AG04450 (cell line): ENCODE measurements around the gene COL5A2. TPM values are rescaled to one million over a fixed set of nuclear protein-coding genes. Genes with fewer than 3 reads are reported as not detected.
A peak's percentile ranks its signal among the peaks of the same experiment; 100 is the strongest.

Experiments
- CTCF ChIA-PET: fragments of 300-600, 350-600 bp; formaldehyde crosslinking; extraction: SDS; loops from one replicate; lab custom pipeline; 2022; ENCODE audit warnings: antibody characterized with exemption, inconsistent platforms; lab: Charles Lee
- POLR2A ChIA-PET: fragments of 350-600 bp; formaldehyde crosslinking; extraction: SDS; loops from one replicate; lab custom pipeline; 2021; ENCODE audit warnings: antibody characterized with exemption, inconsistent platforms; lab: Yijun Ruan, JAX
- DNase-seq: peaks from one replicate; pipeline ENCODE4 v3.0.0-alpha.2; 2011; ENCODE audit warnings: low read depth, low spot score
- H3K27ac ChIP-seq: one replicate; pipeline ENCODE4 v1.5.1; 2012; ENCODE audit warnings: low read depth, low read length, control low read depth
- H3K27me3 ChIP-seq: one replicate; pipeline ENCODE4 v1.6.0; 2012; ENCODE audit warnings: low read length; ENCODE audit not compliant: control insufficient read depth, insufficient read depth
- H3K4me3 ChIP-seq: 2 replicates; pipeline ENCODE4 v1.5.1; 2011; ENCODE audit warnings: mild to moderate bottlenecking, low read depth, low read length, control low read depth
- H3K9me3 ChIP-seq: 2 replicates; pipeline ENCODE4 v1.5.1; 2012; ENCODE audit warnings: low read length; ENCODE audit not compliant: control insufficient read depth, insufficient read depth
- polyA plus RNA-seq: library from polyadenylated mRNA; depleted of rRNA; stranded (reverse); fragments of >200 nt; gene quantifications from 2 replicates; pipeline ENCODE4 v1.2.3, GENCODE V29; 2011
- TF ChIP-seq, protein P1 (sequence below): IDR thresholded peaks from 2 replicates; pipeline ENCODE4 v1.5.1; 2011; ENCODE audit warnings: low read depth, low read length, control low read depth, inconsistent platforms

The COL5A2 gene
- polyA plus RNA-seq, 1 experiment = 305 TPM

DNA sequence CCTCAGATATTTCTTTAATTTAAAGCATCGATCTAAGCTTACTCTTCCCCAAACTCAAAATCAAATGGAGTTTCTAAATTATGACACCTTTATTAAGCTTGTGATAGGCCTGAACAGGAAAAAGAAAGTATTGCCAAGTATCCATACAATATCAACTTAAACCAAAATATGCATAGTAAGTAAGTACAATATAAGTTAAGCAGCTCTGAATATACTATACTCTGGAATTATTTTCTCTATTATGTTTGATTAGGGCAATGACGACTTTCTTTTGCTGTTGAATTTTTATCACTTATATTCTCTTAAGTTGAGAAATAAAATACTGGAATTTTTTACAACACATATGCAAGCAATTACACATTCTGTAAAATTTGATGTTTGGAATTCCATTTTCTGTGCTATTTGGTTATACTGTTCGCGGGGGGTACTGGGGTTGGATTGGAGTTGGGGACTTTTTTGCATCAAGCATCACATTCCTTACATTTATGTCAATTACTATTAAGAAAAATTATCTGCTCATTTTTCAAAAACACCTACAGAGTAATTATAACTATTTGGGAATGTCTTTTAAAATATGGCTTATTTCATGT, 2.2 kb downstream of the COL5A2 start:
- TF ChIP-seq, protein P1, sequence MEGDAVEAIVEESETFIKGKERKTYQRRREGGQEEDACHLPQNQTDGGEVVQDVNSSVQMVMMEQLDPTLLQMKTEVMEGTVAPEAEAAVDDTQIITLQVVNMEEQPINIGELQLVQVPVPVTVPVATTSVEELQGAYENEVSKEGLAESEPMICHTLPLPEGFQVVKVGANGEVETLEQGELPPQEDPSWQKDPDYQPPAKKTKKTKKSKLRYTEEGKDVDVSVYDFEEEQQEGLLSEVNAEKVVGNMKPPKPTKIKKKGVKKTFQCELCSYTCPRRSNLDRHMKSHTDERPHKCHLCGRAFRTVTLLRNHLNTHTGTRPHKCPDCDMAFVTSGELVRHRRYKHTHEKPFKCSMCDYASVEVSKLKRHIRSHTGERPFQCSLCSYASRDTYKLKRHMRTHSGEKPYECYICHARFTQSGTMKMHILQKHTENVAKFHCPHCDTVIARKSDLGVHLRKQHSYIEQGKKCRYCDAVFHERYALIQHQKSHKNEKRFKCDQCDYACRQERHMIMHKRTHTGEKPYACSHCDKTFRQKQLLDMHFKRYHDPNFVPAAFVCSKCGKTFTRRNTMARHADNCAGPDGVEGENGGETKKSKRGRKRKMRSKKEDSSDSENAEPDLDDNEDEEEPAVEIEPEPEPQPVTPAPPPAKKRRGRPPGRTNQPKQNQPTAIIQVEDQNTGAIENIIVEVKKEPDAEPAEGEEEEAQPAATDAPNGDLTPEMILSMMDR = no peak
- ChIA-PET POLR2A (interaction anchor here (1.1 to 2.8 kb wide), 3 partner anchors 40 to 234 kb away, joined by 3 to 9 read pairs (median 5); no protein-coding TSS in a partner anchor), CTCF (interaction anchor here (0.7 to 3.7 kb wide), 6 partner anchors 9 to 236 kb away, joined by 3 to 27 read pairs (median 10); no protein-coding TSS in a partner anchor)
- Histone ChIP-seq H3K4me3 (peak overlapping the region; percentile 75), H3K27me3 (no peaks in the 10 kb centered on the region), H3K27ac (no peak overlapping the region), H3K9me3 (peaks cover 5% of the 10 kb centered on the region; the same call in 1 of the 2 replicates)
- DNase-seq = no peak

DNA sequence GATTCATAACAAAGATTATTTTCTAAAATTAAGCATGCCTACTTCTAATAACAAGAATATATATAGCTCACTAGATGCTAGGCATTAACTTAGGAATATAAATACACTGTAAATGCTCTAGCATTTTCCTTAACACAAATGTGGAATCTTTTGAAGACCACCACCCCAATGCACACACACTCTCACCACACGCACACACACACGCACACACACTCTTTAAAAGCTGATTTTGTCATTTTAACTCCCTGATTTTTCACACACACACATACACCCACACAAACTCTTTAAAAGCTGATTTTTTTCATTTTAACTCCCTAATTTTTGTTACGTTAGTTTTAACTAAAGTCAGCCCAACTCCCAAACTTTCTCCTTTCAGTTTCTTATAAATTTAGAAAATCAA, 3.0 kb downstream of the COL5A2 start:
- Histone ChIP-seq H3K27me3 (no peaks in the 10 kb centered on the region), H3K9me3 (peaks cover 5% of the 10 kb centered on the region; the same call in 1 of the 2 replicates), H3K4me3 (peak overlapping the region; percentile 75), H3K27ac (no peak overlapping the region)
- ChIA-PET CTCF (interaction anchor here (0.7 to 3.7 kb wide), 3 partner anchors 8 to 110 kb away, joined by 3 to 27 read pairs (median 25); no protein-coding TSS in a partner anchor), POLR2A (interaction anchor here (1.1 to 2.8 kb wide), 2 partner anchors 41 to 235 kb away, joined by 5 to 9 read pairs; no protein-coding TSS in a partner anchor)
- no peak for DNase-seq
- TF ChIP-seq, protein P1 = no peak

DNA sequence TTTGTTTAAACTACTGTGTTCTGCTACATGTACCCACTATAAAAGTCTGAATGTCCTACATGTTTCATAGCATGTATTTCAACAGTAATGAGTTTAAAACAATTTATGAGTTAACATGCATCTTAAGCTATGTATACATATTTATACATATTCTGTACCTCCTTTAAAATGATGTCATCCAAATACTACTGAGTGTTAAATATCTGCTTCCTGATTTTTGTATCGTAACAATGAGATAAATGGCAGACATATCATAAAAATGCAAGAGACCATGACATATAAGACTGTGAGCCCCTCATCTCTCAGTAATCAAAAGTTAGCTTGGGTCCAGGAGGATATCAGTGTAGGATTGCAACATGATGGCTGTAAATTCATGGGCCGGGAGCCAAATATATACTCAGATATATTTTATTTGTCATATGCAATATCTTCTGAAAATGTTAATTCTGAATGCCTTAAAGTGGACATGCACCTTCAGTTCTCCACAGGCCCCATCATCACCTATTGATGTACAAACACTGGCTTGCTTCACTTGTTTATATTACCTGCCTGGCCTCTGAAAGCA, 3.6 kb downstream of the COL5A2 start:
- Histone ChIP-seq H3K4me3 (peak overlapping the region; percentile 75), H3K27ac (no peak overlapping the region)

DNA sequence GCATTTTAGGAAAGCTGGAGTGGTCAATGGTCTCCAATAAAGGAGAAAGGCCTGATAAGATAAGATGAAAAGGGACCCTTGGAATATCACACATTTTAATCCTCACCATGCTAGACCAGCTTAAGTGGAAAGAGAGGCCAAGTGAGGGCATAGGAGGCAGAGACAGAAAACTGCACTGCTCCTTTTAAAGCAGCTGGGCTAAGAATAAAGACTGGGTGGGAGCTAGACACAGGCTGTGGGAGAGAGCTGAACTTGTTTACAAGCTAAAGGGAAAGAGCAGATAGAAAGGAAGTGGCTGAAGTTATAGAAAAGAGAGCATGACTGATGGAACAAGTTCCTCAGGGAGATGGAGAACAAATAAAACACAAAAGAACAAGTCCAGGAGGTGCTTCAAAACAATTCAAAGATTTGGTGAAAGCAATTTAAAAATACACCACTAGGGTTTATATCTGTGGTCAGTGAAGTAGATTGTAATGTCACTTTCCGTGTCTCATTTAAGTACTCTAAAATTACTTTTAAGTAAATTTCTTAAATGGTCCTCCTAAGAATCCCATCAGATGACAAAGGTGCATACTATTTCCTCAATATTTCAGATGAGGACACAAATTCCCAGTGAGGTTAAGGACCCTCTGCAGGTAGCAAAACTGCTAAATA, 7.5 kb downstream of the COL5A2 start:
- POLR2A ChIA-PET = no interaction called here

More for the DNA sequence above, 3.6 kb downstream of the COL5A2 start:
- Histone ChIP-seq H3K9me3 (peaks cover 5% of the 10 kb centered on the region; the same call in 1 of the 2 replicates), H3K27me3 (no peaks in the 10 kb centered on the region)
- ChIA-PET CTCF (interaction anchor here (0.7 to 3.7 kb wide), 3 partner anchors 82 to 123 kb away, joined by 7 to 27 read pairs (median 25); no protein-coding TSS in a partner anchor), POLR2A (no interaction called here)
- TF ChIP-seq, protein P1 = no peak
- DNase-seq = no peak

More for the DNA sequence above, 7.5 kb downstream of the COL5A2 start:
- no peaks in the 10 kb centered on the region for H3K27me3 ChIP-seq
- no peak overlapping the region for H3K27ac ChIP-seq
- H3K9me3 ChIP-seq = peaks cover 5% of the 10 kb centered on the region; the same call in 1 of the 2 replicates
- DNase-seq = no peak
- CTCF ChIA-PET = interaction anchor here (1.2 kb wide), 1 partner anchor 8 kb away, joined by 3 read pairs; no protein-coding TSS in a partner anchor
- TF ChIP-seq, protein P1 = 0 out of 2 replicates have a peak, but pooled peaks have one; percentile 19
- no peak overlapping the region for H3K4me3 ChIP-seq
